HCT116 (cell line): ENCODE data around the gene CRAT. TPM values are rescaled to one million over a fixed set of nuclear protein-coding genes. Genes with fewer than 3 reads are reported as not detected.
A peak's percentile ranks its signal among the peaks of the same experiment; 100 is the strongest.
"Not testable (repeated sequence)": the region's sequence is repeated elsewhere in the genome, so short reads cannot be mapped to it uniquely, and the experiment has no call there.

Source experiments
- ATAC-seq: fragments of 200-7000 bp; cut with Tn5 transposase; 2 replicates; pipeline ENCODE4 v1.9.1; 2020; ENCODE audit warnings: mild to moderate bottlenecking, moderate library complexity
- BruUV-seq: library from RNA; stranded (reverse); fragments of 400-500 nt; replicated peaks from 2 replicates; lab custom pipeline; 2021; lab: Mats Ljungman, UMichigan
- CTCF ChIA-PET: fragments of 300-600 bp; sonication (Branson Sonifier 250); formaldehyde crosslinking; loops from one replicate; lab custom pipeline; 2021; ENCODE audit warnings: antibody characterized with exemption; lab: Charles Lee
- POLR2A ChIA-PET: fragments of 300-600, 350-600 bp; sonication (Branson Sonifier 250); formaldehyde crosslinking; loops from one replicate; lab custom pipeline; 2021; ENCODE audit warnings: antibody characterized with exemption; lab: Charles Lee
- RAD21 ChIA-PET, 2 experiments: fragments of 300-600 bp; sonication (Branson Sonifier 250); formaldehyde crosslinking; loops; one replicate each; lab custom pipeline; 2023; ENCODE audit warnings: low total read pairs in 2 of 2; ENCODE audit not compliant: uncharacterized antibody in 2 of 2, unreplicated experiment in 2 of 2, low non-redundant PET in 1 of 2; lab: Charles Lee
- DNase-seq: peaks from one replicate; pipeline ENCODE4 v3.0.0-alpha.2; 2010; ENCODE audit warnings: low read depth, low spot score
- H2AFZ ChIP-seq: fragments of 200-600 bp; shearing (Covaris generic), sonication (generic); 2 replicates; pipeline ENCODE4 v1.6.1; 2017; ENCODE audit warnings: low read depth, mixed run types, mixed read lengths, antibody characterized with exemption, low read length; ENCODE audit not compliant: poor library complexity, severe bottlenecking
- H3K27ac ChIP-seq: 2 replicates; pipeline ENCODE4 v1.5.1; 2012; ENCODE audit warnings: low read depth, low read length
- H3K27me3 ChIP-seq: fragments of 200-600 bp; sonication (generic); 2 replicates; pipeline ENCODE4 v1.6.1; 2016; ENCODE audit warnings: mixed run types, low read length, mixed read lengths; ENCODE audit not compliant: insufficient read depth
- H3K36me3 ChIP-seq, 2 experiments: fragments of 200-500 bp in 1 of 2; fragments of 200-600 bp in 1 of 2; sonication (Bioruptor generic) in 1 of 2; sonication (generic) in 1 of 2; 2 replicates each; pipeline versions ENCODE4 v1.5.1 to v1.6.1; 2014 to 2016; ENCODE audit warnings: low read length in 2 of 2, inconsistent platforms in 1 of 2, mixed read lengths in 1 of 2, mixed run types in 1 of 2; ENCODE audit not compliant: insufficient read depth in 2 of 2, control insufficient read depth in 1 of 2
- H3K4me1 ChIP-seq, 2 experiments: fragments of 200-600 bp in 1 of 2; sonication (generic) in 1 of 2; 2 replicates each; pipeline versions ENCODE4 v1.5.1 to v1.6.1; 2012 to 2017; ENCODE audit warnings: low read length in 2 of 2, inconsistent platforms in 1 of 2, mild to moderate bottlenecking in 1 of 2, mixed read lengths in 1 of 2, mixed run types in 1 of 2, moderate library complexity in 1 of 2; ENCODE audit not compliant: insufficient read depth in 2 of 2, control insufficient read depth in 1 of 2
- H3K4me2 ChIP-seq: fragments of 200-600 bp; sonication (generic); 2 replicates; pipeline ENCODE4 v1.6.1; 2017; ENCODE audit warnings: mixed run types, low read length, mixed read lengths
- H3K4me3 ChIP-seq, 2 experiments: fragments of 200-600 bp in 1 of 2; sonication (generic) in 1 of 2; replicated peaks in 1 of 2; 2 replicates each; pipeline ENCODE4 v1.5.1; 2011 to 2016; ENCODE audit warnings: low read length in 2 of 2, control low read depth in 1 of 2, low read depth in 1 of 2, mild to moderate bottlenecking in 1 of 2, mixed read lengths in 1 of 2, mixed run types in 1 of 2
- H3K79me2 ChIP-seq: fragments of 200-600 bp; sonication (generic); 2 replicates; pipeline ENCODE4 v1.6.1; 2017; ENCODE audit warnings: mild to moderate bottlenecking, mixed run types, low read length, moderate library complexity, mixed read lengths; ENCODE audit not compliant: insufficient read depth
- H3K9ac ChIP-seq: fragments of 200-600 bp; sonication (generic); 2 replicates; pipeline ENCODE4 v1.6.1; 2016; ENCODE audit warnings: low read length, mixed read lengths
- H3K9me2 ChIP-seq: fragments of 200-600 bp; sonication (generic), shearing (Covaris generic); 2 replicates; pipeline ENCODE4 v1.6.1; 2017; ENCODE audit warnings: mixed run types, mild to moderate bottlenecking, moderate library complexity; ENCODE audit not compliant: insufficient read depth
- H3K9me3 ChIP-seq, 2 experiments: fragments of 200-500 bp in 1 of 2; fragments of 200-600 bp in 1 of 2; sonication (Bioruptor generic) in 1 of 2; sonication (generic) in 1 of 2; 2 replicates each; pipeline ENCODE4 v1.6.1; 2014 to 2017; ENCODE audit warnings: low read length in 2 of 2, mixed read lengths in 2 of 2, inconsistent platforms in 1 of 2, low read depth in 1 of 2, mild to moderate bottlenecking in 1 of 2, mixed run types in 1 of 2, moderate library complexity in 1 of 2; ENCODE audit not compliant: control insufficient read depth in 1 of 2, insufficient read depth in 1 of 2
- H4K20me1 ChIP-seq: fragments of 200-600 bp; sonication (generic), shearing (Covaris generic); 2 replicates; pipeline ENCODE4 v1.6.1; 2017; ENCODE audit warnings: mixed run types, mild to moderate bottlenecking, moderate library complexity; ENCODE audit not compliant: insufficient read depth
- CEBPB ChIP-seq: IDR thresholded peaks from 2 replicates; pipeline ENCODE4 v1.6.1; 2012; ENCODE audit warnings: low read depth
- EGR1 ChIP-seq: IDR thresholded peaks from 2 replicates; pipeline ENCODE4 v1.6.1; 2012; ENCODE audit warnings: low read depth
- JUND ChIP-seq: IDR thresholded peaks from 2 replicates; pipeline ENCODE4 v1.6.1; 2012
- POLR2A ChIP-seq: IDR thresholded peaks from 2 replicates; pipeline ENCODE4 v1.7.0; 2011; ENCODE audit warnings: borderline replicate concordance; ENCODE audit not compliant: insufficient read depth, insufficient read length; ENCODE audit errors: extremely low read depth
- TCF7L2 ChIP-seq: IDR thresholded peaks from 2 replicates; pipeline ENCODE4 v1.7.0; 2011; ENCODE audit warnings: borderline replicate concordance, inconsistent platforms; ENCODE audit not compliant: insufficient read depth, insufficient read length; ENCODE audit errors: extremely low read depth
- ZFX ChIP-seq: fragments of 450-650 bp; IDR thresholded peaks from 2 replicates; pipeline ENCODE4 v1.6.1; 2017
- intact Hi-C: fragments of 100-400 bp; cut with micrococcal nuclease; formaldehyde crosslinking; loops from 2 replicates; pipeline ENCODE4 v1.10.0; 2022
- total RNA-seq: library from RNA; stranded (reverse); gene quantifications from one replicate; pipeline ENCODE4 v1.2.1, GENCODE V29; 2021; ENCODE audit not compliant: unreplicated experiment
- TF ChIP-seq, protein P1 (sequence below), 3 experiments: fragments of 200-600 bp in 1 of 3; sonication (generic) in 1 of 3; IDR thresholded peaks in 2 of 3; conservative IDR thresholded peaks in 1 of 3; 2 replicates each; pipeline ENCODE4 v1.5.1; 2012 to 2017; ENCODE audit warnings: low read depth in 2 of 3, low read length in 2 of 3, antibody characterized with exemption in 1 of 3, borderline replicate concordance in 1 of 3, control low read depth in 1 of 3, mild to moderate bottlenecking in 1 of 3, mixed read lengths in 1 of 3, mixed run types in 1 of 3, moderate library complexity in 1 of 3; ENCODE audit not compliant: insufficient read depth in 1 of 3
- TF ChIP-seq, protein P2 (sequence below): IDR thresholded peaks from 2 replicates; pipeline ENCODE4 v1.6.1; 2012; ENCODE audit warnings: low read depth

Gene CRAT
- total RNA-seq, 1 experiment from 2014 or later = 29.0 TPM

- TF ChIP-seq, protein P1, sequence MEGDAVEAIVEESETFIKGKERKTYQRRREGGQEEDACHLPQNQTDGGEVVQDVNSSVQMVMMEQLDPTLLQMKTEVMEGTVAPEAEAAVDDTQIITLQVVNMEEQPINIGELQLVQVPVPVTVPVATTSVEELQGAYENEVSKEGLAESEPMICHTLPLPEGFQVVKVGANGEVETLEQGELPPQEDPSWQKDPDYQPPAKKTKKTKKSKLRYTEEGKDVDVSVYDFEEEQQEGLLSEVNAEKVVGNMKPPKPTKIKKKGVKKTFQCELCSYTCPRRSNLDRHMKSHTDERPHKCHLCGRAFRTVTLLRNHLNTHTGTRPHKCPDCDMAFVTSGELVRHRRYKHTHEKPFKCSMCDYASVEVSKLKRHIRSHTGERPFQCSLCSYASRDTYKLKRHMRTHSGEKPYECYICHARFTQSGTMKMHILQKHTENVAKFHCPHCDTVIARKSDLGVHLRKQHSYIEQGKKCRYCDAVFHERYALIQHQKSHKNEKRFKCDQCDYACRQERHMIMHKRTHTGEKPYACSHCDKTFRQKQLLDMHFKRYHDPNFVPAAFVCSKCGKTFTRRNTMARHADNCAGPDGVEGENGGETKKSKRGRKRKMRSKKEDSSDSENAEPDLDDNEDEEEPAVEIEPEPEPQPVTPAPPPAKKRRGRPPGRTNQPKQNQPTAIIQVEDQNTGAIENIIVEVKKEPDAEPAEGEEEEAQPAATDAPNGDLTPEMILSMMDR (IDR thresholded peaks at IDR 0.05 in 2 of 3, conservative IDR thresholded peaks at IDR 0.05 in 1 of 3; ENCODE audit: borderline replicate concordance in 1 of 3, insufficient read depth in 1 of 3, low read depth in 2 of 3, low read length in 2 of 3) = no peak
- TF ChIP-seq EGR1 (no peak), ZFX (no peak), TCF7L2 (no peak), CEBPB (no peak), POLR2A (no peak), JUND (no peak)
- TF ChIP-seq, protein P2, sequence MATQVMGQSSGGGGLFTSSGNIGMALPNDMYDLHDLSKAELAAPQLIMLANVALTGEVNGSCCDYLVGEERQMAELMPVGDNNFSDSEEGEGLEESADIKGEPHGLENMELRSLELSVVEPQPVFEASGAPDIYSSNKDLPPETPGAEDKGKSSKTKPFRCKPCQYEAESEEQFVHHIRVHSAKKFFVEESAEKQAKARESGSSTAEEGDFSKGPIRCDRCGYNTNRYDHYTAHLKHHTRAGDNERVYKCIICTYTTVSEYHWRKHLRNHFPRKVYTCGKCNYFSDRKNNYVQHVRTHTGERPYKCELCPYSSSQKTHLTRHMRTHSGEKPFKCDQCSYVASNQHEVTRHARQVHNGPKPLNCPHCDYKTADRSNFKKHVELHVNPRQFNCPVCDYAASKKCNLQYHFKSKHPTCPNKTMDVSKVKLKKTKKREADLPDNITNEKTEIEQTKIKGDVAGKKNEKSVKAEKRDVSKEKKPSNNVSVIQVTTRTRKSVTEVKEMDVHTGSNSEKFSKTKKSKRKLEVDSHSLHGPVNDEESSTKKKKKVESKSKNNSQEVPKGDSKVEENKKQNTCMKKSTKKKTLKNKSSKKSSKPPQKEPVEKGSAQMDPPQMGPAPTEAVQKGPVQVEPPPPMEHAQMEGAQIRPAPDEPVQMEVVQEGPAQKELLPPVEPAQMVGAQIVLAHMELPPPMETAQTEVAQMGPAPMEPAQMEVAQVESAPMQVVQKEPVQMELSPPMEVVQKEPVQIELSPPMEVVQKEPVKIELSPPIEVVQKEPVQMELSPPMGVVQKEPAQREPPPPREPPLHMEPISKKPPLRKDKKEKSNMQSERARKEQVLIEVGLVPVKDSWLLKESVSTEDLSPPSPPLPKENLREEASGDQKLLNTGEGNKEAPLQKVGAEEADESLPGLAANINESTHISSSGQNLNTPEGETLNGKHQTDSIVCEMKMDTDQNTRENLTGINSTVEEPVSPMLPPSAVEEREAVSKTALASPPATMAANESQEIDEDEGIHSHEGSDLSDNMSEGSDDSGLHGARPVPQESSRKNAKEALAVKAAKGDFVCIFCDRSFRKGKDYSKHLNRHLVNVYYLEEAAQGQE = no peak
- TF ChIP-seq, all 23 proteins: peak for 0
Measured at GRCh38 chr9:129113645-129114304, 3.2 kb upstream of the CRAT start (continued).

DNA sequence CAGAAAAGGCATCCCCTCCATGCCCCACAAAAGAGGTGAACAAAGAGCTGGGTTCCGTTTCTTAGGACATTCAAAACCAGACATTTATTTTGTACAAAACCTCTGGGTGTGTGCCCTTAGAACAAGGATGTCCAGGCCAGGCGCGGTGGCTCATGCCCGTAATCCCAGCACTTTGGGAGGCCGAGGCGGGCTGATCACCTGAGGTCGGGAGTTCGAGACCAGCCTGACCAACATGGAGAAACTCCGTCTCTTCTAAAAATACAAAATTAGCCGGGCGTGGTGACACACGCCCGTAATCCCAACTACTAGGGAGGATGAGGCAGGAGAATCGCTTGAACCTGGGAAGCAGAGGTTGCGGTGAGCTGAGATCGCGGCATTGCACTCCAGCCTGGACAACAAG lies 1.9 kb upstream of the CRAT start:
- ChIA-PET CTCF (interaction anchor here (0.7 kb wide), 1 partner anchor 19 kb away, joined by 3 read pairs; no protein-coding TSS in a partner anchor), RAD21 (interaction anchor here in 1 of 2 experiments (0.9 kb wide), 1 partner anchor 19 kb away, joined by 4 read pairs; no protein-coding TSS in a partner anchor)
- peaks cover 23 to 48% of the 10 kb centered on the region in 2 experiments for H3K4me1 ChIP-seq
- intact Hi-C loops, H3K9me3 ChIP-seq, H4K20me1 ChIP-seq, H2AFZ ChIP-seq, H3K27me3 ChIP-seq, H3K36me3 ChIP-seq, H3K9me2 ChIP-seq, POLR2A ChIA-PET, ATAC-seq, DNase-seq, BruUV-seq: not testable (repeated sequence)
- H3K4me3 ChIP-seq = peak overlapping the region; percentile 73 to 90
- peak overlapping the region; percentile 89 for H3K4me2 ChIP-seq
- H3K79me2 ChIP-seq = peaks cover 55% of the 10 kb centered on the region
- H3K27ac ChIP-seq = peak overlapping the region; percentile 97; the same call in 1 of the 2 replicates
- H3K9ac ChIP-seq = peak overlapping the region; percentile 86
